Activated CD4-positive, alpha-beta T cell treated with anti-CD3 and anti-CD28 coated beads, Interleukin-2, Interleukin-4, amounts not matched to agents 100 ng/mL and 50 ng/mL, durations not matched to agents 16 hours and 8 hours (primary cell): Measurements from ENCODE around the gene SBNO2.
"Not testable (repeated sequence)": the region's sequence is repeated elsewhere in the genome, so short reads cannot be mapped to it uniquely, and the experiment has no call there.

Source experiments
- DNase-seq: peaks from one replicate; pipeline ENCODE4 v3.0.0-alpha.2; 2020; ENCODE audit warnings: low spot score

The SBNO2 gene

GRCh38 chr19:1173845-1174809, at the start of gene SBNO2:
TSS of gene SBNO2 (minus strand) at chr19:1174268. CDS start at chr19:1154276, 19,992 bp downstream.
- peak; percentile 96 for DNase-seq

GRCh38 chr19:1223018-1223855, 49.2 kb upstream of the SBNO2 start:
- DNase-seq: no peak

- no peak for DNase-seq
Observed at GRCh38 chr19:1222394-1222793, 48.3 kb upstream of the SBNO2 start.

GRCh38 chr19:1221904-1222255, 47.8 kb upstream of the SBNO2 start:
- DNase-seq: no peak

GRCh38 chr19:1220976-1221903, 47.2 kb upstream of the SBNO2 start:
- DNase-seq: no peak

- DNase-seq: no peak
Observed at GRCh38 chr19:1220477-1220930, 46.4 kb upstream of the SBNO2 start.

GRCh38 chr19:1219786-1220476, 45.9 kb upstream of the SBNO2 start:
- DNase-seq: no peak

GRCh38 chr19:1218751-1219567, 44.9 kb upstream of the SBNO2 start:
- DNase-seq: no peak

- DNase-seq: no peak
Observed at GRCh38 chr19:1217366-1217765, 43.3 kb upstream of the SBNO2 start.

- no peak for DNase-seq
Observed at GRCh38 chr19:1216756-1217155, 42.7 kb upstream of the SBNO2 start.

- no peak for DNase-seq
Observed at GRCh38 chr19:1214862-1215731, 41.0 kb upstream of the SBNO2 start.

- DNase-seq: no peak
Observed at GRCh38 chr19:1214299-1214861, 40.3 kb upstream of the SBNO2 start.

- peak; percentile 70 for DNase-seq
Observed at GRCh38 chr19:1213391-1214286, 39.6 kb upstream of the SBNO2 start.

- no peak for DNase-seq
Observed at GRCh38 chr19:1211494-1212234, 37.6 kb upstream of the SBNO2 start.

- no peak for DNase-seq
Observed at GRCh38 chr19:1210227-1210538, 36.1 kb upstream of the SBNO2 start.

GRCh38 chr19:1208830-1209229, 34.8 kb upstream of the SBNO2 start:
- DNase-seq: not testable (repeated sequence)

- DNase-seq: peak; percentile 32
Observed at GRCh38 chr19:1206864-1207450, 32.9 kb upstream of the SBNO2 start.
